HepG2 (cell line): Measurements from ENCODE around the gene FPGS. TPM values are rescaled to one million over a fixed set of nuclear protein-coding genes. Genes with fewer than 3 reads are reported as not detected.
A peak's percentile ranks its signal among the peaks of the same experiment; 100 is the strongest.

ENCODE experiments used
- ASH2L ChIP-seq: fragments of 300-600, 200-600 bp; sonication (generic); IDR thresholded peaks from 2 replicates; pipeline ENCODE4 v1.7.0; 2017; ENCODE audit warnings: low read depth, mild to moderate bottlenecking, moderate library complexity, mixed read lengths, low read length; ENCODE audit not compliant: insufficient read length
- FOXP4 ChIP-seq: sonication (generic); formaldehyde crosslinking; IDR thresholded peaks from 2 replicates; pipeline ENCODE4 v1.4.0; 2020; ENCODE audit warnings: missing genetic modification reagents
- HDAC2 ChIP-seq: sonication (generic); formaldehyde crosslinking; IDR thresholded peaks from 2 replicates; pipeline ENCODE4 v1.4.0; 2020; ENCODE audit warnings: missing genetic modification reagents
- MLX ChIP-seq: IDR thresholded peaks from 2 replicates; pipeline ENCODE4 v1.6.1; 2016
- NKX3-1 ChIP-seq: sonication (generic); formaldehyde crosslinking; IDR thresholded peaks from 2 replicates; pipeline ENCODE4 v1.5.0; 2020; ENCODE audit warnings: missing genetic modification reagents
- TBL1XR1 ChIP-seq: fragments of 150-350 bp; IDR thresholded peaks from 2 replicates; pipeline ENCODE4 v1.6.1; 2014; ENCODE audit warnings: borderline replicate concordance, low read length; ENCODE audit not compliant: partially characterized antibody
- ZFP36L1 ChIP-seq: sonication (generic); formaldehyde crosslinking; IDR thresholded peaks from 2 replicates; pipeline ENCODE4 v1.8.0; 2022; ENCODE audit warnings: mild to moderate bottlenecking, missing genetic modification reagents, moderate library complexity
- ZFP62 ChIP-seq: sonication (generic); formaldehyde crosslinking; IDR thresholded peaks from 2 replicates; pipeline ENCODE4 v1.4.0; 2020; ENCODE audit warnings: missing genetic modification reagents
- ZNF292 ChIP-seq: sonication (generic); formaldehyde crosslinking; IDR thresholded peaks from 2 replicates; pipeline ENCODE4 v1.8.1; 2022; ENCODE audit warnings: mild to moderate bottlenecking, low read depth, missing genetic modification reagents, borderline replicate concordance
- polyA plus RNA-seq, 8 experiments: library from polyadenylated mRNA; depleted of rRNA in 3 of 8; stranded (reverse) in 7 of 8; unstranded in 1 of 8; fragments of >200 nt; fragmentation: Illumina TruSeq in 4 of 8; extraction: Trizol in 4 of 8; gene quantifications; 2 replicates each; pipeline versions ENCODE4 v1.2.1 to v1.2.3, GENCODE V29; 2011 to 2016; ENCODE audit warnings: low read depth in 4 of 8, missing spikeins in 1 of 8, mixed read lengths in 1 of 8; ENCODE audit not compliant: insufficient read depth in 1 of 8
- total RNA-seq, 5 experiments: library from RNA; depleted of rRNA; stranded (reverse); fragments of >200 nt; fragmentation: Illumina TruSeq; extraction: Trizol; gene quantifications; 2 replicates each; pipeline ENCODE4 v1.2.3, GENCODE V29; 2016; ENCODE audit warnings: low read depth in 1 of 5
- TF ChIP-seq, protein P1 (sequence below), 2 experiments: fragments of 450-650 bp in 1 of 2; sonication (generic) in 1 of 2; formaldehyde crosslinking in 1 of 2; IDR thresholded peaks; 2 replicates each; pipeline versions ENCODE4 v1.6.1 to v1.8.0; 2016 to 2022; ENCODE audit warnings: antibody characterized with exemption in 1 of 2, mild to moderate bottlenecking in 1 of 2, missing genetic modification reagents in 1 of 2
- TF ChIP-seq, protein P2 (sequence below): IDR thresholded peaks from 2 replicates; pipeline ENCODE4 v1.6.1; 2012; ENCODE audit warnings: low read length, improper control_type of control experiment

Gene FPGS
- total and polyA plus RNA-seq, 2 of the 13 experiments (the other 11 are each of a cell fraction or from before 2014, with no cell fraction given): 35.6 to 36.8 TPM

DNA sequence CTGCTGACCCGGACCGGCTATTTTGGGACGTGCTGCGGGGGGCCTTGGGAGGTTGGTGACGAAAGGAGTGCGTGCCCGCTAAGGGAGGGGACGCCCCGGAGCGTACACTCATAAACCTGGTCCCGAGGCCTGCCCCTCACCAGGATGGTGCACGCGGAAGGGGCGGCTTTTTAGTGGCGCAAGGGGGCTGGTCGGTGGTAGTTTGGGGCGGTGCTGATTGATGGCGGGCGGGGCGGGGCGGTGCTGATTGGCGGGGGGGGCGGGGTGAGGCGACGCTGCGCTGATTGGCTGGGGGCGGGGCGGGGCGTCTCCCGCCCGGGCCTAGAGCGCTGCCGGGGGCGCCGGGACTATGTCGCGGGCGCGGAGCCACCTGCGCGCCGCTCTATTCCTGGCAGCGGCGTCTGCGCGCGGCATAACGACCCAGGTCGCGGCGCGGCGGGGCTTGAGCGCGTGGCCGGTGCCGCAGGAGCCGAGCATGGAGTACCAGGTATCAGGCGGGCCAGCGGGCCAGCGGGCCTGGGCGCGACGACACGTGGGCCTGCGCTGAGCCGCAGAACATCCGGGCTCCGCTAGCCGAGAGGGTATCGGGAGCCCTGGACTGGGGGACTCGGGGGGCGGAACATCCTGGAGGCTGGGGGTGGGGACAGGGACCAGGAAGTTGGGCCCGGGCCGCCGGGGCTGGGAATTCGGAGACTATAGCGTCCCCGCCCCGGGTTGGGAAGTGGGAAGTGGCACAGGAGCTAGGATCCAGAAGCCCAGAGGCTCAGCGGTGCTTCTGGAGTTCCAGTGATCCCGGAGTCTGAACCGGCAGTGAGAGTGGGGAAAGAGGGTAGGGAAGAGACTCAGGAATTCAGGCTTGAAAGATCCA, at the start of gene FPGS (continued):
- no peak for TF ChIP-seq ZNF292 (CRISPR knock-in tag)
- peak; percentile 64; the same call in 1 of the 2 replicates for TF ChIP-seq ZFP36L1 (CRISPR knock-in tag)
- TF ChIP-seq ASH2L: peak; percentile 81
- TF ChIP-seq NKX3-1: no peak; the same call in 1 of the 2 replicates
- TF ChIP-seq, protein P1, sequence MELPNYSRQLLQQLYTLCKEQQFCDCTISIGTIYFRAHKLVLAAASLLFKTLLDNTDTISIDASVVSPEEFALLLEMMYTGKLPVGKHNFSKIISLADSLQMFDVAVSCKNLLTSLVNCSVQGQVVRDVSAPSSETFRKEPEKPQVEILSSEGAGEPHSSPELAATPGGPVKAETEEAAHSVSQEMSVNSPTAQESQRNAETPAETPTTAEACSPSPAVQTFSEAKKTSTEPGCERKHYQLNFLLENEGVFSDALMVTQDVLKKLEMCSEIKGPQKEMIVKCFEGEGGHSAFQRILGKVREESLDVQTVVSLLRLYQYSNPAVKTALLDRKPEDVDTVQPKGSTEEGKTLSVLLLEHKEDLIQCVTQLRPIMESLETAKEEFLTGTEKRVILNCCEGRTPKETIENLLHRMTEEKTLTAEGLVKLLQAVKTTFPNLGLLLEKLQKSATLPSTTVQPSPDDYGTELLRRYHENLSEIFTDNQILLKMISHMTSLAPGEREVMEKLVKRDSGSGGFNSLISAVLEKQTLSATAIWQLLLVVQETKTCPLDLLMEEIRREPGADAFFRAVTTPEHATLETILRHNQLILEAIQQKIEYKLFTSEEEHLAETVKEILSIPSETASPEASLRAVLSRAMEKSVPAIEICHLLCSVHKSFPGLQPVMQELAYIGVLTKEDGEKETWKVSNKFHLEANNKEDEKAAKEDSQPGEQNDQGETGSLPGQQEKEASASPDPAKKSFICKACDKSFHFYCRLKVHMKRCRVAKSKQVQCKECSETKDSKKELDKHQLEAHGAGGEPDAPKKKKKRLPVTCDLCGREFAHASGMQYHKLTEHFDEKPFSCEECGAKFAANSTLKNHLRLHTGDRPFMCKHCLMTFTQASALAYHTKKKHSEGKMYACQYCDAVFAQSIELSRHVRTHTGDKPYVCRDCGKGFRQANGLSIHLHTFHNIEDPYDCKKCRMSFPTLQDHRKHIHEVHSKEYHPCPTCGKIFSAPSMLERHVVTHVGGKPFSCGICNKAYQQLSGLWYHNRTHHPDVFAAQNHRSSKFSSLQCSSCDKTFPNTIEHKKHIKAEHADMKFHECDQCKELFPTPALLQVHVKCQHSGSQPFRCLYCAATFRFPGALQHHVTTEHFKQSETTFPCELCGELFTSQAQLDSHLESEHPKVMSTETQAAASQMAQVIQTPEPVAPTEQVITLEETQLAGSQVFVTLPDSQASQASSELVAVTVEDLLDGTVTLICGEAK (IDR thresholded peaks at IDR 0.05): no peak
- TF ChIP-seq, protein P1 (CRISPR knock-in tag; IDR thresholded peaks at IDR 0.05): peak; percentile 63
- TF ChIP-seq, protein P2, sequence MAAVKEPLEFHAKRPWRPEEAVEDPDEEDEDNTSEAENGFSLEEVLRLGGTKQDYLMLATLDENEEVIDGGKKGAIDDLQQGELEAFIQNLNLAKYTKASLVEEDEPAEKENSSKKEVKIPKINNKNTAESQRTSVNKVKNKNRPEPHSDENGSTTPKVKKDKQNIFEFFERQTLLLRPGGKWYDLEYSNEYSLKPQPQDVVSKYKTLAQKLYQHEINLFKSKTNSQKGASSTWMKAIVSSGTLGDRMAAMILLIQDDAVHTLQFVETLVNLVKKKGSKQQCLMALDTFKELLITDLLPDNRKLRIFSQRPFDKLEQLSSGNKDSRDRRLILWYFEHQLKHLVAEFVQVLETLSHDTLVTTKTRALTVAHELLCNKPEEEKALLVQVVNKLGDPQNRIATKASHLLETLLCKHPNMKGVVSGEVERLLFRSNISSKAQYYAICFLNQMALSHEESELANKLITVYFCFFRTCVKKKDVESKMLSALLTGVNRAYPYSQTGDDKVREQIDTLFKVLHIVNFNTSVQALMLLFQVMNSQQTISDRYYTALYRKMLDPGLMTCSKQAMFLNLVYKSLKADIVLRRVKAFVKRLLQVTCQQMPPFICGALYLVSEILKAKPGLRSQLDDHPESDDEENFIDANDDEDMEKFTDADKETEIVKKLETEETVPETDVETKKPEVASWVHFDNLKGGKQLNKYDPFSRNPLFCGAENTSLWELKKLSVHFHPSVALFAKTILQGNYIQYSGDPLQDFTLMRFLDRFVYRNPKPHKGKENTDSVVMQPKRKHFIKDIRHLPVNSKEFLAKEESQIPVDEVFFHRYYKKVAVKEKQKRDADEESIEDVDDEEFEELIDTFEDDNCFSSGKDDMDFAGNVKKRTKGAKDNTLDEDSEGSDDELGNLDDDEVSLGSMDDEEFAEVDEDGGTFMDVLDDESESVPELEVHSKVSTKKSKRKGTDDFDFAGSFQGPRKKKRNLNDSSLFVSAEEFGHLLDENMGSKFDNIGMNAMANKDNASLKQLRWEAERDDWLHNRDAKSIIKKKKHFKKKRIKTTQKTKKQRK: no peak
- TF ChIP-seq HDAC2 (CRISPR knock-in tag): peak; percentile 40; the same call in 1 of the 2 replicates
- no peak for TF ChIP-seq ZFP62 (CRISPR knock-in tag)
- no peak for TF ChIP-seq MLX (CRISPR knock-in tag)
- TF ChIP-seq FOXP4: no peak
- no peak for TF ChIP-seq TBL1XR1
